HG02678 (cell line): ENCODE measurements around the gene ATP9A.
"Not testable (repeated sequence)": the region's sequence is repeated elsewhere in the genome, so short reads cannot be mapped to it uniquely, and the experiment has no call there.

Experiments used
- ATAC-seq: cut with Tn5 transposase; IDR thresholded peaks from one replicate; pipeline ENCODE4 v1.9.1; 2021; ENCODE audit warnings: mild to moderate bottlenecking, moderate library complexity; ENCODE audit not compliant: unreplicated experiment

ATP9A gene

GRCh38 chr20:51797357-51798025, 29.3 kb upstream of the ATP9A start:
- no peak for ATAC-seq

- ATAC-seq: no peak
Observed at GRCh38 chr20:51796340-51796739, 28.1 kb upstream of the ATP9A start.

GRCh38 chr20:51792960-51793359, 24.8 kb upstream of the ATP9A start:
- no peak for ATAC-seq

- no peak for ATAC-seq
Observed at GRCh38 chr20:51791626-51792025, 23.4 kb upstream of the ATP9A start.

- no peak for ATAC-seq
Observed at GRCh38 chr20:51790256-51790655, 22.1 kb upstream of the ATP9A start.

DNA sequence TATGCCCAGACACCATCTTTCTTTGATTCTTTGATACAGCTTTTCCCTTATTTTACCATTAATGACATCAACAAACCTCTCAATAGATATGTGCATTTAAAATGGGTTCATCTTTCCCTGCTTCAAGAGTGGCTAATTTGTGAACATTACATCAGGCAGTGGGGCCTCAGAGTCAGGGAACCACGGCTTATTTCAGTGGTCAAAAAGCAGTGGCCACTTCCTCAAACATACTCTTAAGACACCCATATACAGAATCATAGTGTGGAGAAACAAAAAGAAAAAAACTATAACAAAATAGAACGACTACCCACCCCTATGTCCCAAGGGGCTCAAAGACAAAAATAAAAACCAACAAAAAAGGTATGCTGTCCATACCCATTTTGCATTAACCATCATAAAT, 21.2 kb upstream of the ATP9A start:
- ATAC-seq: no peak

DNA sequence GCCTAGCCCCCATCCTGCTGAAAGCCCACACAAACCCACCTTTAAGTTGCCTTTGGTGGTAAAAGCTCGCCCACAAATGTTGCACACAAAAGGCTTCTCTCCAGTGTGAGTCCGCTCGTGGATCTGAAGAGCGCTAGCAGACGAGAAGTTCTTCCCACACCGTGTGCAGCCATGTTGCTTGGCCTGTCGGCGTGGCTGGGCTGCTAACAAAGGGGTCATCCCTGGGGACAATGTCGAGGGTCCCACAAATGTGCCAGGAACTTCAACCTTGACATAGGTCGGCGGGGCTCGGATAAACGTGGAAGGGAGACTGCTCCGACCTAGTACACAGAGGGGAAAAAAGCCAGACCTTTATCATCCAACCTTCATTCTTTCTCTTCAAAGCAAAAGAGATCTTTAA, 20.6 kb upstream of the ATP9A start:
- ATAC-seq: no peak

GRCh38 chr20:51784299-51784698, 16.1 kb upstream of the ATP9A start:
- no peak for ATAC-seq

DNA sequence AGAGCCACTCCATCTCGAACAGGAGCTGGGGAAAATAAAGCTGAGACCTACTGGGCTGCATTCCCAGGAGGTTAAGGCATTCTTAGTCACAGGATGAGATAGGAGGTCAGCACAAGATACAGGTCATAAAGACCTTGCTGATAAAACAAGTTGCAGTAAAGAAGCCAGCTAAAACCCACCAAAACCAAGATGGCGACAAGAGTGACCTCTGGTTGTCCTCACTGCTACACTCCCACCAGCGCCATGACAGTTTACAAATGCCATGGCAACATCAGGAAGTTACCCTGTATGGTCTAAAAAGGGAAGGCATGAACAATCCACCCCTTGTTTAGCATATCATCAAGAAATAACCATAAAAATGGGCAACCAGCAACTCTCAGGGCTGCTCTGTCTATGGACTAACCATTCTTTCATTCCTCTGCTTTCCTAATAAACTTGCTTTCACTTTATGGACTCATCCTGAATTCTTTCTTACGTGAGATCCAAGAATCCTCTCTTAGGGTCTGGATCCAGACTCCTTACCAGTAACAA, 10.1 kb upstream of the ATP9A start:
- ATAC-seq: not testable (repeated sequence)

- no peak for ATAC-seq
Observed at GRCh38 chr20:51775241-51775640, 7.1 kb upstream of the ATP9A start.

- no peak for ATAC-seq
Observed at GRCh38 chr20:51772236-51772635, 4.0 kb upstream of the ATP9A start.

DNA sequence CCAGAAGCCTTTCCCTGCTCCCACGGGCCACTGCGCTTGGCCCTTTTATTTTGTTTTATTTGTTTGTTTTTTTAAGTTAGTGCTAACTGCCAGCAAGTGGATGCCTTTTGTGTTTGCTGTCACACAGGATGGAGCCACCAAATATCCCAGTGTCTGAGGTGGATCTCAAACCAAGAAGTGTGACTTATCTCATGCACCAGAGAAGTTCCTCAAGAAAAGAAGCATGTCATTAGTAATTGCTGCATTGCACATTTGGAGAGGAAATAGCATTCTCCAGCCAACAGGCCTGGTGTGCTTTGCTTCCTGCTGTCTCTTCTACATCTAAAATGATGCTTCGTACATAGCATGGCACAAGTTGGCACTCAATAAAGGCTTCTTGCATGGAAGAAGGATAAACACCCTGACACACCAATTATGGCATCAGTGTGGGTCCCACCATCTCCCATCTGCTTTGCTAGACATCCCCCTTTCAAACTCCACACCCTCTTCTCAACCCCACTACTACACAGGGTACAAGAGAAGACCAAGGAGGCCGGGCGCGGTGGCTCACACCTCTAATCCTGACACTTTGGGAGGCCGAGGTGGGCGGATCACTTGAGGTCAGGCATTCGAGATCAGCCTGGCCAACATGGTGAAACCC, 1.9 kb upstream of the ATP9A start:
- ATAC-seq: no peak

DNA sequence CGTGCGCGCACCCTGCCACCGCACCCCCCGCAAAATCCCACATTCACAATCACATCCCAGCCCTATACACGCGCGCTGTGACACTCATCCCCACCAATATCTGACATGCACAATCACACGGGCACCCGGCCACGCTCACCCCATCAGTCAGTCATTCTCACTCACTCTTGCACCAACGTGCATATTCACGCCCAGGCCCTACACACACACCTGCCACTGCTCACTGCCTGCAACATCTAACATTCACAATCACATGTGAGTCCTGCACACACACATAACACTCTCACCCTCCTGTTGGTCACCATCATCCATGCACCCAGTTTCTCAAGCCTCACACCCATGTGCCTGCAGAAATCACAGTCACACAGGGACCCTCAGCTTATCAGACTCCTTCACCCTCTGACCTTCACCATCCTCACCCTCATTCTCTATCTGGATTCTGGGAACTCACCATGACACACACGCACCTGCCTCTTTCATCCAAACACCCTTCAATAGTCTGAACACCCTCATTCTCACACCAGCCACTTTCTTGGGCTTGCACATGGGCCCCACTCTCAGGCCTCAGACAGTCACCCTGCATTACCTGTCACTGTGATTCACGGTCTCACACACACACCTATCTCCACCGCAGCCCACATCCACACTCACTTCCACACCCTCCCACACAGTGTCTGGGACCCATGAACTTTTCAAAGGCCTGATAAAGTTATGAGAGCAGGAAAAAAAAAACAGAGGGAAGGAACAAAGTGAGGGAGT, 748 bp upstream of the ATP9A start:
- no peak for ATAC-seq

DNA sequence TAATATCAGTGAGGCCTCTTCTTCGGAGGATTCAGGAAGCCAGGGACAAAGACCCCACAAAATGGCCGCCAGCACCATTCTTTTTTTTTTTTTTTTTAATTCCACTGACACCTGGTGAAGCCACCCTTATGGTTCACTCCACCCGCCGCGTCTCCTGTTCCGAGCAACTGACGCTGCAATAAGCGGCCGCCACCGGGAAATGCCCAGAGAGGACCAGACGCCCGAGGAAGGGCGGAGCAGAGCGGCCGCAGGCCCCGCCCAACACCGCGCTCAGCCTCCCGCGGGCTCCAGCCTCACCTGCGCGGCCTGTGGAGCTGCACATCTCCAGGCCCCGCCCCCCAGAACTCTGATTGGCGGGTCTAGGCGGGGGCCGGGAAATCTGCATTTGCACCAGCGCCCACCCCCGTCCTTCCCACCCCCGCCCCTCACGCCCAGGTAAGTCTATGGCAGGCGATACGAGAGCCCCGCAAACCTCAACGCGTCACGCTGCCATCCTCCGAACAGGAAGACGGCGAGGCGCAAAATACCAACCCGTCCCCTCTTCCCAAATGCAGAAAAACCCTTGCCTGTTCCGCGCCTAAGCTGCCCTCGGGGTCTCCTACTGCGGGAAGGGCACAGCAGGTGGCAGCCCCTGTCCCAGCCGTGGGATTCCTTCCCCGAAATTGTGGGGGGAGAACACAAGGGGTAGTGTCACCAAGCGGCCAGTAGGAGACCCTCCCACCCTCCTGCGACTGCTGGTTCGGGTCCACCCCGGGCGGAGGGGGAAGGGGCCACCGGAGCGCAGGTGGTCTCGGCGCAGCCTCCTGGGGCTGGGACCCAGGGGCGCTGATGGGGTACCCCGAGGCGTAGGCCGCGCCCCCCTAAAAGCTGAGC, 960 bp downstream of the ATP9A start:
- peak; percentile 43 for ATAC-seq

DNA sequence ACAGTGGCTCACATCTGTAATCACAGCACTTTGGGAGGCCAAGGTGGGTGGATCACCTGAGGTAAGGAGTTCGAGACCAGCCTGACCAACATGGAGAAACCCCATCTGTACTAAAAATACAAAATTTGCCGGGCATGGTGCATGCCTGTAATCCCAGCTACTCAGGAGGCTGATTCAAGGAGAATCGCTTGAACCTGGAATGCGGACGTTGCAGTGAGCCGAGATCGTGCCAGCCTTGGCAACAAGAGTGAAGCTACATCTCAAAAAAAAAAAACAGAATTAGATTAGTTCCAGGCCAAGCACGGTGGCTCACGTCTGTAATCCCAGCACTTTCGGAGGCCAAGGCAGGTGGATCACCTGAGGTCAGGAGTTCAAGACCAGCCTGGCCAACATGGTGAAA, 2.8 kb downstream of the ATP9A start:
- not testable (repeated sequence) for ATAC-seq

GRCh38 chr20:51763965-51764602, 4.1 kb downstream of the ATP9A start:
- no peak for ATAC-seq

GRCh38 chr20:51760905-51761546, 7.2 kb downstream of the ATP9A start:
- ATAC-seq: no peak

GRCh38 chr20:51759769-51760510, 8.2 kb downstream of the ATP9A start:
- ATAC-seq: no peak

GRCh38 chr20:51758978-51759544, 9.1 kb downstream of the ATP9A start:
- no peak for ATAC-seq
